Panc1 (cell line): ENCODE measurements around the gene FRRS1L. TPM values are rescaled to one million over a fixed set of nuclear protein-coding genes. Genes with fewer than 3 reads are reported as not detected.

Experiments
- ATAC-seq: fragments of 200-7000 bp; cut with Tn5 transposase; 2 replicates; pipeline ENCODE4 v1.9.1; 2020; ENCODE audit warnings: mild to moderate bottlenecking, moderate library complexity
- BruUV-seq: library from RNA; stranded (reverse); fragments of 400-500 nt; replicated peaks from 2 replicates; lab custom pipeline; 2021; lab: Mats Ljungman, UMichigan
- CTCF ChIA-PET: fragments of 300-600 bp; sonication (Branson Sonifier 250); formaldehyde crosslinking; loops from one replicate; lab custom pipeline; 2022; ENCODE audit warnings: antibody characterized with exemption; lab: Charles Lee
- POLR2A ChIA-PET: fragments of 300-600 bp; sonication (Branson Sonifier 250); formaldehyde crosslinking; loops from one replicate; lab custom pipeline; 2022; ENCODE audit warnings: antibody characterized with exemption; lab: Charles Lee
- DNase-seq: peaks from one replicate; pipeline ENCODE4 v3.0.0-alpha.2; 2010; ENCODE audit warnings: low read depth, low spot score
- H3K27ac ChIP-seq: 2 replicates; pipeline ENCODE4 v1.5.1; 2011; ENCODE audit warnings: mild to moderate bottlenecking, low read length, inconsistent platforms
- H3K27me3 ChIP-seq: fragments of 200-500 bp; sonication (Bioruptor generic); 2 replicates; pipeline ENCODE4 v1.6.0; 2014; ENCODE audit warnings: low read length, inconsistent platforms; ENCODE audit not compliant: control insufficient read depth, insufficient read depth
- H3K36me3 ChIP-seq: fragments of 200-500 bp; sonication (Bioruptor generic); 2 replicates; pipeline ENCODE4 v1.5.1; 2014; ENCODE audit warnings: inconsistent platforms, mild to moderate bottlenecking, low read length, moderate library complexity; ENCODE audit not compliant: control insufficient read depth, insufficient read depth
- H3K4me1 ChIP-seq: 2 replicates; pipeline ENCODE4 v1.5.1; 2011; ENCODE audit warnings: inconsistent platforms, mild to moderate bottlenecking, low read length, moderate library complexity; ENCODE audit not compliant: control insufficient read depth, insufficient read depth
- H3K4me3 ChIP-seq, 2 experiments: 2 replicates each; pipeline ENCODE4 v1.5.1; 2011 to 2012; ENCODE audit warnings: low read depth in 2 of 2, low read length in 2 of 2, mild to moderate bottlenecking in 2 of 2, inconsistent platforms in 1 of 2, moderate library complexity in 1 of 2
- H3K9me3 ChIP-seq: fragments of 200-500 bp; sonication (Bioruptor generic); 2 replicates; pipeline ENCODE4 v1.5.1; 2014; ENCODE audit warnings: low read depth, mild to moderate bottlenecking, inconsistent platforms, low read length, moderate library complexity; ENCODE audit not compliant: control insufficient read depth, insufficient read depth
- CTCF ChIP-seq: fragments of 450-650 bp; IDR thresholded peaks from 2 replicates; pipeline ENCODE4 v1.5.1; 2017; ENCODE audit warnings: mild to moderate bottlenecking
- POLR2AphosphoS5 ChIP-seq: IDR thresholded peaks from 2 replicates; pipeline ENCODE4 v1.6.1; 2012; ENCODE audit warnings: mild to moderate bottlenecking, low read depth, low read length, moderate library complexity
- REST ChIP-seq, 2 experiments: IDR thresholded peaks; 2 replicates each; pipeline ENCODE4 v1.6.1; 2011 to 2012; ENCODE audit warnings: low read depth in 2 of 2, control low read depth in 1 of 2, low read length in 1 of 2, mild to moderate bottlenecking in 1 of 2, moderate library complexity in 1 of 2; ENCODE audit not compliant: insufficient read depth in 1 of 2
- SIN3A ChIP-seq: IDR thresholded peaks from 2 replicates; pipeline ENCODE4 v1.6.1; 2012; ENCODE audit warnings: low read depth, mild to moderate bottlenecking, low read length, moderate library complexity, borderline replicate concordance; ENCODE audit not compliant: insufficient read depth
- TCF7L2 ChIP-seq: IDR thresholded peaks from 2 replicates; pipeline ENCODE4 v1.6.1; 2011; ENCODE audit warnings: mild to moderate bottlenecking, low read depth, low read length, inconsistent platforms
- in situ Hi-C: cut with HindIII; loops from 2 replicates; pipeline ENCODE4 v1.10.0; 2016; ENCODE audit warnings: low sequenced_read_pairs, low pct_unique_long_range_greater_than_20kb
- intact Hi-C: fragments of 100-400 bp; cut with micrococcal nuclease; formaldehyde crosslinking; loops from one replicate; pipeline ENCODE4 v1.10.0; 2022; ENCODE audit not compliant: unreplicated experiment
- total RNA-seq: library from RNA; stranded (reverse); gene quantifications from one replicate; pipeline ENCODE4 v1.2.1, GENCODE V29; 2021; ENCODE audit not compliant: unreplicated experiment

FRRS1L gene
- total RNA-seq, 1 experiment from 2014 or later, result 2.3 TPM

GRCh38 chr9:109133533-109133932 is 33.5 kb downstream of the FRRS1L start:
- in situ Hi-C loops (no loop called here), intact Hi-C loops (no loop called here)
- POLR2A ChIA-PET, result no interaction called here
- H3K4me3 ChIP-seq, result no peak overlapping the region
- TF ChIP-seq REST (IDR thresholded peaks at IDR 0.05; ENCODE audit: insufficient read depth in 1 of 2, low read depth in 2 of 2, low read length in 1 of 2) (no peak), POLR2AphosphoS5 (no peak), TCF7L2 (no peak), SIN3A (no peak), CTCF (no peak)
- ATAC-seq (no peak), DNase-seq (no peak)
- CTCF ChIA-PET, result interaction anchor here (0.6 kb wide), 1 partner anchor 77 kb away, joined by 4 read pairs; no protein-coding TSS in a partner anchor
- no peak overlapping the region for H3K27ac ChIP-seq
- H3K9me3 ChIP-seq, result no peaks in the 10 kb centered on the region
- no TSS peak for BruUV-seq
- H3K36me3 ChIP-seq, result no peaks in the 10 kb centered on the region
- no peaks in the 10 kb centered on the region for H3K4me1 ChIP-seq
- H3K27me3 ChIP-seq, result no peaks in the 10 kb centered on the region

- no TSS peak for BruUV-seq
- H3K9me3 ChIP-seq, result no peaks in the 10 kb centered on the region
- ATAC-seq, result no peak
- DNase-seq, result no peak
- CTCF ChIA-PET, result no interaction called here
- no peak overlapping the region for H3K4me3 ChIP-seq
- in situ Hi-C loops, result no loop called here
- POLR2A ChIA-PET, result no interaction called here
- no peak for TF ChIP-seq TCF7L2
- no peak for TF ChIP-seq POLR2AphosphoS5
- no peak for TF ChIP-seq REST (IDR thresholded peaks at IDR 0.05; ENCODE audit: insufficient read depth in 1 of 2, low read depth in 2 of 2, low read length in 1 of 2)
- TF ChIP-seq SIN3A, result no peak
- no peak for TF ChIP-seq CTCF
- no peaks in the 10 kb centered on the region for H3K36me3 ChIP-seq
- H3K27me3 ChIP-seq, result no peaks in the 10 kb centered on the region
- intact Hi-C loops, result no loop called here
- no peak overlapping the region for H3K27ac ChIP-seq
- H3K4me1 ChIP-seq, result no peaks in the 10 kb centered on the region
Observed at GRCh38 chr9:109132567-109133021, 34.5 kb downstream of the FRRS1L start.
